HepG2 (cell line): ENCODE results near the gene BCLAF1. TPM values are rescaled to one million over a fixed set of nuclear protein-coding genes. Genes with fewer than 3 reads are reported as not detected.

Source experiments
- ATF7-NPFF ChIP-seq: sonication (generic); formaldehyde crosslinking; IDR thresholded peaks from 2 replicates; pipeline ENCODE4 v1.8.1; 2023; ENCODE audit warnings: mild to moderate bottlenecking, low read depth, missing genetic modification reagents, moderate library complexity
- CHD4 ChIP-seq: fragments of 200-600 bp; sonication (generic); IDR thresholded peaks from 2 replicates; pipeline ENCODE4 v1.7.0; 2017; ENCODE audit warnings: mild to moderate bottlenecking, low read length, borderline replicate concordance
- HOXA7 ChIP-seq: sonication (generic); formaldehyde crosslinking; IDR thresholded peaks from 2 replicates; pipeline ENCODE4 v1.8.1; 2022; ENCODE audit warnings: mild to moderate bottlenecking, missing genetic modification reagents, moderate library complexity
- JARID2 ChIP-seq: sonication (generic); formaldehyde crosslinking; IDR thresholded peaks from 2 replicates; pipeline ENCODE4 v1.8.1; 2023; ENCODE audit warnings: missing genetic modification reagents, inconsistent platforms; ENCODE audit not compliant: insufficient replicate concordance
- MXI1 ChIP-seq: IDR thresholded peaks from 3 replicates; pipeline ENCODE4 v1.6.1; 2012; ENCODE audit warnings: low read depth, low read length, inconsistent platforms, borderline replicate concordance
- MYNN ChIP-seq: sonication (generic); formaldehyde crosslinking; IDR thresholded peaks from 2 replicates; pipeline ENCODE4 v1.4.0; 2020; ENCODE audit warnings: mild to moderate bottlenecking, low read depth, missing genetic modification reagents
- NFYC ChIP-seq: IDR thresholded peaks from 2 replicates; pipeline ENCODE4 v1.6.1; 2016; ENCODE audit warnings: missing genetic modification reagents, missing compliant biosample characterization
- POGZ ChIP-seq: sonication (generic); formaldehyde crosslinking; IDR thresholded peaks from 2 replicates; pipeline ENCODE4 v1.4.0; 2020; ENCODE audit warnings: mild to moderate bottlenecking, missing genetic modification reagents
- PTBP1 ChIP-seq: fragments of 200-400 bp; formaldehyde crosslinking; IDR thresholded peaks from 2 replicates; pipeline ENCODE4 v1.6.1; 2018; ENCODE audit warnings: low read length, low read depth; ENCODE audit not compliant: poor library complexity, severe bottlenecking
- RFX1 ChIP-seq: fragments of 450-650 bp; IDR thresholded peaks from 2 replicates; pipeline ENCODE4 v1.6.1; 2017
- SAP130 ChIP-seq: IDR thresholded peaks from 2 replicates; pipeline ENCODE4 v1.6.1; 2016; ENCODE audit warnings: low read depth
- SMC3 ChIP-seq: IDR thresholded peaks from 2 replicates; pipeline ENCODE4 v1.6.1; 2011; ENCODE audit warnings: low read length, improper control_type of control experiment
- TEAD3 ChIP-seq: optimal IDR thresholded peaks from 2 replicates; pipeline ENCODE3; 2016; ENCODE audit warnings: borderline replicate concordance
- ZNF143 ChIP-seq: sonication (generic); formaldehyde crosslinking; IDR thresholded peaks from 2 replicates; pipeline ENCODE4 v1.4.0; 2020; ENCODE audit warnings: missing genetic modification reagents
- ZNF20 ChIP-seq: sonication (generic); formaldehyde crosslinking; IDR thresholded peaks from 2 replicates; pipeline ENCODE4 v1.4.0; 2020; ENCODE audit warnings: mild to moderate bottlenecking, moderate library complexity, missing genetic modification reagents
- ZNF232 ChIP-seq: sonication (generic); formaldehyde crosslinking; IDR thresholded peaks from 2 replicates; pipeline ENCODE4 v1.4.0; 2020; ENCODE audit warnings: missing genetic modification reagents, borderline replicate concordance
- ZNF552 ChIP-seq: sonication (generic); formaldehyde crosslinking; IDR thresholded peaks from 2 replicates; pipeline ENCODE4 v1.9.0; 2022; ENCODE audit warnings: missing genetic modification reagents, mild to moderate bottlenecking, borderline replicate concordance
- ZNF567 ChIP-seq: sonication (generic); formaldehyde crosslinking; IDR thresholded peaks from 2 replicates; pipeline ENCODE4 v1.8.1; 2023; ENCODE audit warnings: mild to moderate bottlenecking, missing genetic modification reagents, borderline replicate concordance
- ZNF703 ChIP-seq: sonication (generic); formaldehyde crosslinking; IDR thresholded peaks from 2 replicates; pipeline ENCODE4 v1.5.1; 2020; ENCODE audit warnings: missing genetic modification reagents, mild to moderate bottlenecking, moderate library complexity, borderline replicate concordance
- polyA plus RNA-seq, 8 experiments: library from polyadenylated mRNA; depleted of rRNA in 3 of 8; stranded (reverse) in 7 of 8; unstranded in 1 of 8; fragments of >200 nt; fragmentation: Illumina TruSeq in 4 of 8; extraction: Trizol in 4 of 8; gene quantifications; 2 replicates each; pipeline versions ENCODE4 v1.2.1 to v1.2.3, GENCODE V29; 2011 to 2016; ENCODE audit warnings: low read depth in 4 of 8, missing spikeins in 1 of 8, mixed read lengths in 1 of 8; ENCODE audit not compliant: insufficient read depth in 1 of 8
- total RNA-seq, 5 experiments: library from RNA; depleted of rRNA; stranded (reverse); fragments of >200 nt; fragmentation: Illumina TruSeq; extraction: Trizol; gene quantifications; 2 replicates each; pipeline ENCODE4 v1.2.3, GENCODE V29; 2016; ENCODE audit warnings: low read depth in 1 of 5
- TF ChIP-seq, protein P1 (sequence below): sonication (generic); formaldehyde crosslinking; IDR thresholded peaks from 2 replicates; pipeline ENCODE4 v1.4.0; 2020; ENCODE audit warnings: missing genetic modification reagents
- TF ChIP-seq, protein P2 (sequence below): sonication (generic); formaldehyde crosslinking; IDR thresholded peaks from 2 replicates; pipeline ENCODE4 v1.4.0; 2020; ENCODE audit warnings: missing genetic modification reagents, borderline replicate concordance
- TF ChIP-seq, protein P3 (sequence below), 2 experiments: sonication (generic) in 1 of 2; formaldehyde crosslinking in 1 of 2; IDR thresholded peaks; 2 replicates each; pipeline versions ENCODE4 v1.4.0 to v1.6.1; 2018 to 2020; ENCODE audit warnings: missing genetic modification reagents in 2 of 2, borderline replicate concordance in 1 of 2, low read depth in 1 of 2, mild to moderate bottlenecking in 1 of 2, missing biosample characterization in 1 of 2

BCLAF1 gene
- total and polyA plus RNA-seq, 2 of the 13 experiments (the other 11 are each of a cell fraction or from before 2014, with no cell fraction given): 55.3 to 292 TPM

DNA sequence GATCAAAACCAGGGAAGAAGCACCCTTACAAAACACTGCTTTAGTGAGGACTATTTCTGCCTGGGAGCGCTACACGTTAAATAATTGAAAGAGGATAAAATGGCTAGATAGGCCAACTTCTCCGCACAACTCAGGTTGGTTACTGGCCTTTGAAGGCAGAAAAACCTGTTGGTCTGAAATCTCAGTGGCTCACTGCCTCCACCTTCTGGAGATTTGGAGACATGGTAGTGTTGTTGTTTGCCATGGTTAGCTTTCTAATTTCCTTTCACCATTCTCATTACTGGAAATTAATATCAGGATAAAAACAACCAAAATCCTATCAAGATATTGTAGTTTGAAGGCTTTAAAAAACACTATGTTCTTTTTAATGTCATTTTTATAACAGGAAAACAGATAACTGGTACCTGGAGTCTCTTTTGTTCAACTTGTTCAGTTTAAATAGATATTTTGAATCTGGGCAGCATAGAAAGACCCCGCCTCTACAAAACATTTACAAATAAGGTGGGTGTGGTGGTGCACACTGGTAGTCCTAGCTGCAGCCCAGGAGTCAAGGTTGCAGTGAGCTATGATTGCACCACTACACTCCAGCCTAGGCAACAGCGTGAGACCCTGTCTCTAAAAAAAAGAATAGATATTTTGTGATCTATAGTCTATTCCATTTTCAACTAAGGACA, 27.5 kb upstream of the BCLAF1 start (continued):
- TF ChIP-seq, protein P1, sequence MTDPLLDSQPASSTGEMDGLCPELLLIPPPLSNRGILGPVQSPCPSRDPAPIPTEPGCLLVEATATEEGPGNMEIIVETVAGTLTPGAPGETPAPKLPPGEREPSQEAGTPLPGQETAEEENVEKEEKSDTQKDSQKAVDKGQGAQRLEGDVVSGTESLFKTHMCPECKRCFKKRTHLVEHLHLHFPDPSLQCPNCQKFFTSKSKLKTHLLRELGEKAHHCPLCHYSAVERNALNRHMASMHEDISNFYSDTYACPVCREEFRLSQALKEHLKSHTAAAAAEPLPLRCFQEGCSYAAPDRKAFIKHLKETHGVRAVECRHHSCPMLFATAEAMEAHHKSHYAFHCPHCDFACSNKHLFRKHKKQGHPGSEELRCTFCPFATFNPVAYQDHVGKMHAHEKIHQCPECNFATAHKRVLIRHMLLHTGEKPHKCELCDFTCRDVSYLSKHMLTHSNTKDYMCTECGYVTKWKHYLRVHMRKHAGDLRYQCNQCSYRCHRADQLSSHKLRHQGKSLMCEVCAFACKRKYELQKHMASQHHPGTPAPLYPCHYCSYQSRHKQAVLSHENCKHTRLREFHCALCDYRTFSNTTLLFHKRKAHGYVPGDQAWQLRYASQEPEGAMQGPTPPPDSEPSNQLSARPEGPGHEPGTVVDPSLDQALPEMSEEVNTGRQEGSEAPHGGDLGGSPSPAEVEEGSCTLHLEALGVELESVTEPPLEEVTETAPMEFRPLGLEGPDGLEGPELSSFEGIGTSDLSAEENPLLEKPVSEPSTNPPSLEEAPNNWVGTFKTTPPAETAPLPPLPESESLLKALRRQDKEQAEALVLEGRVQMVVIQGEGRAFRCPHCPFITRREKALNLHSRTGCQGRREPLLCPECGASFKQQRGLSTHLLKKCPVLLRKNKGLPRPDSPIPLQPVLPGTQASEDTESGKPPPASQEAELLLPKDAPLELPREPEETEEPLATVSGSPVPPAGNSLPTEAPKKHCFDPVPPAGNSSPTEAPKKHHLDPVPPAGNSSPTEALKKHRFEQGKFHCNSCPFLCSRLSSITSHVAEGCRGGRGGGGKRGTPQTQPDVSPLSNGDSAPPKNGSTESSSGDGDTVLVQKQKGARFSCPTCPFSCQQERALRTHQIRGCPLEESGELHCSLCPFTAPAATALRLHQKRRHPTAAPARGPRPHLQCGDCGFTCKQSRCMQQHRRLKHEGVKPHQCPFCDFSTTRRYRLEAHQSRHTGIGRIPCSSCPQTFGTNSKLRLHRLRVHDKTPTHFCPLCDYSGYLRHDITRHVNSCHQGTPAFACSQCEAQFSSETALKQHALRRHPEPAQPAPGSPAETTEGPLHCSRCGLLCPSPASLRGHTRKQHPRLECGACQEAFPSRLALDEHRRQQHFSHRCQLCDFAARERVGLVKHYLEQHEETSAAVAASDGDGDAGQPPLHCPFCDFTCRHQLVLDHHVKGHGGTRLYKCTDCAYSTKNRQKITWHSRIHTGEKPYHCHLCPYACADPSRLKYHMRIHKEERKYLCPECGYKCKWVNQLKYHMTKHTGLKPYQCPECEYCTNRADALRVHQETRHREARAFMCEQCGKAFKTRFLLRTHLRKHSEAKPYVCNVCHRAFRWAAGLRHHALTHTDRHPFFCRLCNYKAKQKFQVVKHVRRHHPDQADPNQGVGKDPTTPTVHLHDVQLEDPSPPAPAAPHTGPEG: no peak
- no peak for TF ChIP-seq ZNF567 (CRISPR knock-in tag)
- TF ChIP-seq ATF7-NPFF (CRISPR knock-in tag): no peak
- peak; percentile 17; the same call in 1 of the 2 replicates for TF ChIP-seq SAP130 (CRISPR knock-in tag)
- no peak for TF ChIP-seq PTBP1
- TF ChIP-seq HOXA7 (CRISPR knock-in tag): no peak
- no peak for TF ChIP-seq POGZ (CRISPR knock-in tag)
- TF ChIP-seq TEAD3: no peak
- no peak for TF ChIP-seq CHD4
- no peak for TF ChIP-seq ZNF20 (CRISPR knock-in tag)
- no peak for TF ChIP-seq MYNN (CRISPR knock-in tag)
- TF ChIP-seq ZNF552: no peak
- TF ChIP-seq SMC3: peak; percentile 88
- TF ChIP-seq RFX1: no peak
- no peak for TF ChIP-seq NFYC (CRISPR knock-in tag)
- TF ChIP-seq, protein P2, sequence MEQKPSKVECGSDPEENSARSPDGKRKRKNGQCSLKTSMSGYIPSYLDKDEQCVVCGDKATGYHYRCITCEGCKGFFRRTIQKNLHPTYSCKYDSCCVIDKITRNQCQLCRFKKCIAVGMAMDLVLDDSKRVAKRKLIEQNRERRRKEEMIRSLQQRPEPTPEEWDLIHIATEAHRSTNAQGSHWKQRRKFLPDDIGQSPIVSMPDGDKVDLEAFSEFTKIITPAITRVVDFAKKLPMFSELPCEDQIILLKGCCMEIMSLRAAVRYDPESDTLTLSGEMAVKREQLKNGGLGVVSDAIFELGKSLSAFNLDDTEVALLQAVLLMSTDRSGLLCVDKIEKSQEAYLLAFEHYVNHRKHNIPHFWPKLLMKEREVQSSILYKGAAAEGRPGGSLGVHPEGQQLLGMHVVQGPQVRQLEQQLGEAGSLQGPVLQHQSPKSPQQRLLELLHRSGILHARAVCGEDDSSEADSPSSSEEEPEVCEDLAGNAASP: 0 out of 2 replicates have a peak, but pooled peaks have one; percentile 39
- TF ChIP-seq ZNF703 (CRISPR knock-in tag): no peak
- no peak for TF ChIP-seq JARID2 (CRISPR knock-in tag)
- TF ChIP-seq ZNF143 (CRISPR knock-in tag): no peak
- 0 out of 3 replicates have a peak, but pooled peaks have one; percentile 21 for TF ChIP-seq MXI1
- TF ChIP-seq ZNF232 (CRISPR knock-in tag): no peak
- TF ChIP-seq, protein P3, sequence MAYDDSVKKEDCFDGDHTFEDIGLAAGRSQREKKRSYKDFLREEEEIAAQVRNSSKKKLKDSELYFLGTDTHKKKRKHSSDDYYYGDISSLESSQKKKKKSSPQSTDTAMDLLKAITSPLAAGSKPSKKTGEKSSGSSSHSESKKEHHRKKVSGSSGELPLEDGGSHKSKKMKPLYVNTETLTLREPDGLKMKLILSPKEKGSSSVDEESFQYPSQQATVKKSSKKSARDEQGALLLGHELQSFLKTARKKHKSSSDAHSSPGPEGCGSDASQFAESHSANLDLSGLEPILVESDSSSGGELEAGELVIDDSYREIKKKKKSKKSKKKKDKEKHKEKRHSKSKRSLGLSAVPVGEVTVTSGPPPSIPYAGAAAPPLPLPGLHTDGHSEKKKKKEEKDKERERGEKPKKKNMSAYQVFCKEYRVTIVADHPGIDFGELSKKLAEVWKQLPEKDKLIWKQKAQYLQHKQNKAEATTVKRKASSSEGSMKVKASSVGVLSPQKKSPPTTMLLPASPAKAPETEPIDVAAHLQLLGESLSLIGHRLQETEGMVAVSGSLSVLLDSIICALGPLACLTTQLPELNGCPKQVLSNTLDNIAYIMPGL (CRISPR knock-in tag; IDR thresholded peaks at IDR 0.05; ENCODE audit: borderline replicate concordance in 1 of 2, low read depth in 1 of 2): 0 out of 4 replicates have a peak, but pooled peaks of 1 of the 2 experiments have one; percentile 56
